Measurements from ENCODE around the gene PPFIA1. TPM values are rescaled to one million over a fixed set of nuclear protein-coding genes. Genes with fewer than 3 reads are reported as not detected.

Gene PPFIA1
- total RNA-seq, 2 experiments from 2014 or later = 40.1 to 40.3 TPM

GRCh38 chr11:70432065-70432464, 161.6 kb downstream of the PPFIA1 start:
- H3K36me3 Mint-ChIP-seq = no peaks in the 10 kb centered on the region
- ATAC-seq (ENCODE audit: low read depth) (no peak), DNase-seq (no peak)
- POLR2A ChIA-PET = no interaction called here
- peaks cover 2% of the 10 kb centered on the region for H3K27me3 Mint-ChIP-seq
- H3K9me3 Mint-ChIP-seq = no peaks in the 10 kb centered on the region
- no peak overlapping the region for H3K27ac Mint-ChIP-seq
- H3K4me3 Mint-ChIP-seq = no peak overlapping the region
- H3K4me1 Mint-ChIP-seq = no peaks in the 10 kb centered on the region

- no peaks in the 10 kb centered on the region for H3K9me3 Mint-ChIP-seq
- no peaks in the 10 kb centered on the region for H3K4me1 Mint-ChIP-seq
- DNase-seq (no peak), ATAC-seq (ENCODE audit: low read depth) (no peak)
- H3K27ac Mint-ChIP-seq = no peak overlapping the region
- H3K27me3 Mint-ChIP-seq = peaks cover 2% of the 10 kb centered on the region
- no peaks in the 10 kb centered on the region for H3K36me3 Mint-ChIP-seq
- POLR2A ChIA-PET = no interaction called here
- H3K4me3 Mint-ChIP-seq = no peak overlapping the region
Observed at GRCh38 chr11:70432580-70432979, 162.1 kb downstream of the PPFIA1 start.

- Mint-ChIP-seq H3K9me3 (no peaks in the 10 kb centered on the region), H3K27ac (no peak overlapping the region), H3K27me3 (peaks cover 2% of the 10 kb centered on the region), H3K4me3 (no peak overlapping the region), H3K4me1 (no peaks in the 10 kb centered on the region), H3K36me3 (no peaks in the 10 kb centered on the region)
- DNase-seq (no peak), ATAC-seq (ENCODE audit: low read depth) (no peak)
- POLR2A ChIA-PET = no interaction called here
Observed at GRCh38 chr11:70433038-70433437, 162.5 kb downstream of the PPFIA1 start.

GRCh38 chr11:70433526-70433925, 163.0 kb downstream of the PPFIA1 start:
- Mint-ChIP-seq H3K9me3 (no peaks in the 10 kb centered on the region), H3K27me3 (peaks cover 2% of the 10 kb centered on the region), H3K27ac (no peak overlapping the region), H3K4me1 (no peaks in the 10 kb centered on the region), H3K36me3 (no peaks in the 10 kb centered on the region), H3K4me3 (no peak overlapping the region)
- POLR2A ChIA-PET = no interaction called here
- no peak for ATAC-seq (ENCODE audit: low read depth)
- DNase-seq = no peak

Small RNA genes within 50 kb of the gene (microRNA-seq; reads per million reads assigned to microRNA genes)
- 14.0 reads per million, percentile 21 among the genes with 10 or more reads in this experiment for gene MIR548K

Other genes starting within 250 kb of the PPFIA1 start
- gene ANO1, start 192.4 kb upstream of the PPFIA1 start, total RNA-seq = not detected
- 10 to 100 TPM; 40.4 to 41.3 TPM for gene FADD, start 67.4 kb upstream of the PPFIA1 start, total RNA-seq
- gene CTTN, start 127.8 kb downstream of the PPFIA1 start, total RNA-seq = under 1 TPM; 0.14 to 0.61 TPM